NCI-H1436 treated with DMSO at 0.1 percent for 48 hours (cell line): ENCODE measurements around the gene AK8.

ENCODE experiments used
- DNase-seq: peaks from one replicate; lab custom pipeline; 2025; lab: John Stamatoyannopoulos, UW

The AK8 gene

GRCh38 chr9:132770770-132771310 lies 107.2 kb downstream of the AK8 start:
- DNase-seq = no peak

GRCh38 chr9:132769906-132770769 lies 107.9 kb downstream of the AK8 start:
- no peak for DNase-seq

GRCh38 chr9:132768932-132769905 lies 108.9 kb downstream of the AK8 start:
- DNase-seq = no peak

- DNase-seq = no peak
These were observed 114.5 kb downstream of the AK8 start for GRCh38 chr9:132763574-132763973.

- no peak for DNase-seq
These were observed 115.2 kb downstream of the AK8 start for GRCh38 chr9:132762896-132763295.

GRCh38 chr9:132761602-132762001 lies 116.5 kb downstream of the AK8 start:
- no peak for DNase-seq

- no peak for DNase-seq
These were observed 118.0 kb downstream of the AK8 start for GRCh38 chr9:132760057-132760456.

GRCh38 chr9:132757016-132757415 lies 121.1 kb downstream of the AK8 start:
- no peak for DNase-seq

- no peak for DNase-seq
These were observed 121.8 kb downstream of the AK8 start for GRCh38 chr9:132756214-132756845.

GRCh38 chr9:132755096-132755495 lies 123.0 kb downstream of the AK8 start:
- no peak for DNase-seq

GRCh38 chr9:132754236-132754635 lies 123.8 kb downstream of the AK8 start:
- DNase-seq = no peak

- DNase-seq = no peak
These were observed 124.5 kb downstream of the AK8 start for GRCh38 chr9:132753593-132753880.

- DNase-seq = no peak
These were observed 125.0 kb downstream of the AK8 start for GRCh38 chr9:132752877-132753592.

- DNase-seq = no peak
These were observed 127.4 kb downstream of the AK8 start for GRCh38 chr9:132750668-132751067.

GRCh38 chr9:132749306-132749705 lies 128.8 kb downstream of the AK8 start:
- no peak for DNase-seq

GRCh38 chr9:132748450-132748849 lies 129.6 kb downstream of the AK8 start:
- no peak for DNase-seq

- no peak for DNase-seq
These were observed 132.1 kb downstream of the AK8 start for GRCh38 chr9:132745756-132746709.

- DNase-seq = no peak
These were observed 133.0 kb downstream of the AK8 start for GRCh38 chr9:132744881-132745755.

- no peak for DNase-seq
These were observed 134.1 kb downstream of the AK8 start for GRCh38 chr9:132743931-132744479.
